Left renal pelvis (tissue), 4 donors: Measurements from ENCODE around the gene DPH6. TPM values are rescaled to one million over a fixed set of nuclear protein-coding genes. Genes with fewer than 3 reads are reported as not detected.
"Not testable (repeated sequence)": the region's sequence is repeated elsewhere in the genome, so short reads cannot be mapped to it uniquely, and the experiment has no call there.

Experiments used
- DNase-seq, 4 donors: peaks; one replicate each; pipeline ENCODE4 v3.0.0-alpha.2; 2013; ENCODE audit warnings: low read depth in 4 of 4, low spot score in 3 of 4
- polyA plus RNA-seq, 4 donors: library from polyadenylated mRNA; unstranded; fragments of 120-200 nt; gene quantifications; one replicate each; pipeline ENCODE4 v1.2.1, GENCODE V29; 2013; ENCODE audit not compliant: insufficient read length in 4 of 4

DPH6 gene
- polyA plus RNA-seq, 4 donors: 18.3 to 31.8 (median 20.5) TPM

DNA sequence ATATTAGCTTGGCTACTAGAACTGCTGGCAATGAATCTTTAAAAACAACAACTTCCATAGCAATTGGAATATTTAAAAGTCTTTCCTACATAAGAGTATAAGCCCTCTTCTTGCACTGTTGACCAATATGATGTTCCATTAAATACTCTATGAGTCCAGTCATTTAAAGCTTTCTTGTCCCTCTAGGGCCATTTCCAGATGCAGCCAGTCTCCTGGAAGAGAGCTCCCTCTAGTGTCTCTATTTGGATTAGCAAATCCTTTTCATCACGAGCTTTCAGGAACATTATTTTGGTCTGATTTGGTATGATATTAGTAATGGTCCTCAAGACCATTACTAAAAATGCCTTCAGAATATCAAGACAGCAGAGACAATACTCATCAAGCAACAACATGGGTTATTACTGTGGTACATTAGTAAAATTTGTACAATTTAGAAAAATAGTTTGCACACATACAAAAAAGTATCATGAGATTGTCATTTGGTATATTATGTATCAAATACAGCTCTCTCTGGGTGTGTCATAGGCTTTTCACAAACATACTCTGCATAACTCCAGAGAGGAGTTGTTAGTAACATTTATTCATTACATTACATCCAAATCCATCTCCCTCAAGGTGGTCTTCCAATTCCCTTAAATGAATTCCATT lies 101.3 kb downstream of the DPH6 start:
- no peak for DNase-seq

GRCh38 chr15:35443376-35443775 lies 102.6 kb downstream of the DPH6 start:
- no peak for DNase-seq

DNA sequence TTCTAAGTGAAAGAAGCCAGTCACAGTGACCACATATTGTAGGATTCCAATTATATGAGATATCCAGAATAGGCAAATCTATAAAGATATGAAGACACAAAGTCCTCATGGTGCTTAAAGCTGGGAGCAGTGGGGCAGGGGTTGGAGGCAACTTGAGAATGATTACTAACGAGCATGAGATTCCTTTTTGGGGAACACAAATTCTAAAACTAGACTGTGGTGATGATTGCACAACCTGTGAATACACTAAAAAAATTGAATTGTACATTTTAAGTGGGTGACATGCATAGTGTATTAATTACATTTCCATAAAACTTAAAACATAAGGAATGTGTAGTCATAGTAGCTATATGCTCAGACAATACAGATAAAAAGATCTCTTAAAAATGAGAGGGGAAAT lies 103.2 kb downstream of the DPH6 start:
- DNase-seq: no peak

DNA sequence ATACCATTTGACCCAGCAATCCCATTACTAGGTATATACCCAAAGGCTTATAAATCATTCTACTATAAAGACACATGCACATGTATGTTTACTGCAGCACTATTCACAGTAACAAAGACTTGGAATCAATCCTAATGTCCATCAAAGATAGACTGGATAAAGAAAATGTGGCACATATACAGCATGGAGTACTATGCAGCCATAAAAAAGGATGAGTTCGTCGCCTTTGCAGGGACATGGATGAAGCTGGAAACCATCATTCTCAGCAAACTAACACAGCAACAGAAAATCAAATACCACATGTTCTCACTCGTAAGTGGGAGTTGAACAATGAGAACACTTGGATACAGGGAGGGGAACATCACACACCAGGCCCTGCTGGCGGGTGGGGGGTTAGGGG lies 104.7 kb downstream of the DPH6 start:
- not testable (repeated sequence) for DNase-seq

DNA sequence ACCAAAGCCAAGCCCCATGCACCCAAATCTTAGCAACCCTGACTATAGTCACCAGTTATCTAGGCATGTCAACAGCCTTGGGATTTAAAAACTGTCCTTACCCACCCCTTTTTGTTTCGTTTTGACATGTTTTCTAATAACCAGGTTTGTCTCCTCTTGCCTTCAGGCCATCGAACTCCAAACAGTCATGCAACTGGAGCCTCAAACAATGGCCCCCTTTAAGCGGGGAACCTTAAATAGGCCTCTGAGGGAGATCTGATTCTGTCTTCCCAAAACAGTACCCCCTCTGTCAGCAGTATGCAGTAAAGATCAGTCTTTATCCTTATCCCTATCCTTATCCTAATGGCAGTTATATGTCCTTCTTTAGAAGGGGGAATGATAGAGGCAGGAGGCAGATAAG lies 105.7 kb downstream of the DPH6 start:
- no peak for DNase-seq

DNA sequence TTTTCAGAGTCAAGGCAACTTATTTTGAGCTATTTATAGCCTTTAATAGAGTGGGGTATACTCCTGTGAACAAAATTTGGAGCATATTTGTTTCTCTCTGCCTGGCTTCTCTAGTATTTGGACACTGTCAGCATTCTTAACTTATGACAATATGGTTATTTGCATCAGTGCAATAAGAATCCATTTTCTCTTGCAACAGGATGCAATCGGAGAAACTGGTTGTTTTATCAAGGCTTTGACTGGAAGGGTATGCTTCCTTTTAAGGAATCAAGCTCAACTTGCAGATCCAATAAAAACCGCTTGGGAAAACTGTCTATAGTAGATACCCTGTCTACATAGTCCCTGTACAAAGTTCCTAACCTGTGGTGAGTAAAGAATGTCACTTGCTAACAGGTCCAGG lies 106.7 kb downstream of the DPH6 start:
- DNase-seq: no peak

DNA sequence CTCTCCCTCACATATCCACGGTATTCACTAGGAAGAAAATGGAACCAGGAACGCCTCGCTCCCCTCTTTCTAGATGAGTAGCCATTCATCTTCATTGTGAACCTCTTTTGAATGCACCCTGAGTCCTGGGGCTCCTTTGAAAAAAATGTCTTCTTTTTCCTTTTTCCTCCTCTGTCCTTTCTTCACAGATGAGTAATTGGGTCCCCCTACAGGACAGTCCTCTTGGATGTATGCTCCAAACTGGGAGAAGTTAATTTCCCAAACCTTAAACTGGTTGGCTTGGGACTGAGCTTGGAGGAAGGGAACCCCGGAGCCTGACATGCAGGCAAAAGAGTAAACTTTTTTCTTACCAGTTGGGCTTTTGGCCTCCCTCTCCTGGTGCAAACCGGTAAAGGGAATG lies 108.8 kb downstream of the DPH6 start:
- no peak for DNase-seq

- DNase-seq: no peak
Measured at GRCh38 chr15:35436422-35436821, 109.5 kb downstream of the DPH6 start.

GRCh38 chr15:35431281-35431680 lies 114.7 kb downstream of the DPH6 start:
- DNase-seq: no peak

GRCh38 chr15:35430301-35430700 lies 115.7 kb downstream of the DPH6 start:
- DNase-seq: no peak

DNA sequence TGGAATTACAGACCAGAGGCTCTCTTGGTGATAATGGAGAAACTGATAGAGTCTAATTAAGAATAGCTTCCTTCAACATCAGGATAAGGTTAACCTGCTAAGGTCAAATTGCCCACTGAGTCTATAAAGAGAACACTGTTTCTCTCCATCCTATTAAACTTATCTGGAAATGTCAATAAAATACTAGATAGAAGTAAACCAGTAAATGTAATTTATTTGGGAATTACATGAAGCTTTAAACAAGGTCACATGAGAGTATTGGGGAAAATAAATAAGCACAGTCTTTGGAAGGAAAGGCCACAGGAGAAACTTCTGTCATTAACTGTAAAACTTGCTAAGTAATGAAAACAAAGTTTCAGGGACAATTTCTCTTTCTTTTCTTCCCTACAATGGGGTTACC lies 118.5 kb downstream of the DPH6 start:
- no peak for DNase-seq

DNA sequence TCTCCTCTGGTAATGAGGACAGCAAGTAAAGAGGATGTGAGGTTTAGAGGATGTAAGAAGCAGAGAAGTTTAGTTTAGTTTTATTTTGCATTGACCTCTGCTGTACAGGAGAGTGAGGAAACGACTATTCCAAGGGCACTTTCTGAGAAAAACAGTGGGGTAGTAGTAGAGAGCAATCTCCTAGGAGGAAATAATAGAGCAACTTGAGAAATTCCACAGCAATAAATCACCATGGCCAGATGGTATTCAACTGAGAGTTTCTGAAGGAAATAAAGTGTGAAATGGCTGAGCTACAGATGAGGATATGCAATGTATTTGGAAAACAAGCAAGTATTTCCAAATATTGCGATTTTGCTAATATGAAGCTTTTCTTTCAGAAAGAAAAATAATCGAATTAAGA lies 118.9 kb downstream of the DPH6 start:
- DNase-seq: no peak

- no peak for DNase-seq
Measured at GRCh38 chr15:35410775-35411174, 135.2 kb downstream of the DPH6 start.

DNA sequence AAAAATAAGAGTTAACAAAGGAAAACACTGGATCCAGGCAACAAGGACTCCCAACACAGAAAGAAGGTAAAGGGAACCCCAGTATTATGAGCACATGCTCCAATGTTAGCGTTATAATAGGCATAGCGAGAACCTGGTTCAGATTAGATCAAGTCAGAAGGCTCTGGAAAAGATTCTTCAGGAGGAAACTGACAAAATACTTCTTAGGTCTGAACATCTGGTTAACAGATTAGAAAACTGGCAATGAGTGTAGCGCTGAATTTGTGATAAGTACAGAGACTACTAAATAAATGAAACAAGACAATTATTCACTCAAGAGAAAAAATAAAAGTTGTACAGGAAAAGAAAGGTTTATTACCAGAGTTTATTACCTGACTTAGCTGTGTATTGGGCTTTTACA lies 146.1 kb downstream of the DPH6 start:
- no peak for DNase-seq

DNA sequence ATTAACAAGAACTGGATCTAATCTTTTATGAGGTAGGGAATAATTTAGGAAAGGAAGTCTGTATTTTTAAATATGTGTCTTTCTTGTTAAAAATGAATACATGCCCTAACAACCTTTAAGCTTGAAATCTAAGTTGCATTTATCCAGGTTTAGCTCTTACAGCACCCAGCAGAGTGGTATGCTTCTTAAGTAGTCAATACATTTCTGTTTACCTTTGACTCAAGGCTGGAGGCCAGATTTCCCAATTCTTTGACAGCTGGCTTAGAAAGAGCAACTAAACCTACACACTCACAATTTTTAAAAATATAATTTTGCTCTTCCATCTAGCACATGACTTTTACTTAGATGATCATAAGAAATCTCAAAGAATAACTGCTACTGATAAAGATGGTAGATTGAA lies 148.9 kb downstream of the DPH6 start:
- no peak for DNase-seq

- no peak for DNase-seq
Measured at GRCh38 chr15:35394416-35394815, 151.5 kb downstream of the DPH6 start.

DNA sequence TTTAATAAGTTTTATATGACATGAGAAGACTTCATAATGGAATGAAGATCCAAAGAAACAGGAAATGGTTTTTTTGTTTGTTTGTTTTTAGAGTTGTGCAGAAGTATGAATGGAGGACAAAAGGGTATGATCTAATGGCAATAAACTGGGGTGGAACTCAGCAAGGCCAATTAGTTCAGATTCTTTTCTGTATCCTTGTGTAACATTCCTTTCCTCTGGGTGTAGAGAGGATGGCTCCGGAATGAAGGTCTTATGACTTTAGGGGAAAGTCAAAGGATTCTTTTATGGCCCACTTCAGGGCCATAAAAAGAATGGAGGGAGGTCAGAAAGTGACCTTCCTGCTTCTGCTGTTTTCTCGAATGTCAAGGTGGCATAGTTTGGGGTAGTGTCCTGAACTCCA lies 152.6 kb downstream of the DPH6 start:
- no peak for DNase-seq

DNA sequence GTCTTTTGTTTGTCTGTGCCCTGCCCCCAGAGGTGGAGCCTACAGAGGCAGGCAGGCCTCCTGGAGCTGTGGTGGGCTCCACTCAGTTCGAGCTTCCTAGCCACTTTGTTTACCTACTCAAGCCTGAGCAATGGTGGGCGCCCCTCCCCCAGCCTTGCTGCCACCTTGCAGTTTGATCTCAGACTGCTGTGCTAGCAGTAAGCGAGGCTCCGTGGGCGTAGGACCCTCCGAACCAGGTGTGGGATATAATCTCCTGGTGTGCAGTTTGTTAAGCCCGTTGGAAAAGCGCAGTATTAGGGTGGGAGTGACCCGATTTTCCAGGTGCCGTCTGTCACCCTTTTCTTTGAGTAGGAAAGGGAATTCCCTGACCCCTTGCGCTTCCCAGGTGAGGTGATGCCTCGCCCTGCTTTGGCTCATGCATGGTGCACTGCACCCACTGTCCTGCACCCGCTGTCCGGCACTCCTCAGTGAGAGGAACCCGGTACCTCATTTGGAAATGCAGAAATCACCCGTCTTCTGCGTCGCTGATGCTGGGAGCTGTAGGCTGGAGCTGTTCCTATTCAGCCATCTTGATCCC lies 154.5 kb downstream of the DPH6 start:
- DNase-seq: not testable (repeated sequence)

- DNase-seq: no peak
Measured at GRCh38 chr15:35383506-35383905, 162.5 kb downstream of the DPH6 start.

DNA sequence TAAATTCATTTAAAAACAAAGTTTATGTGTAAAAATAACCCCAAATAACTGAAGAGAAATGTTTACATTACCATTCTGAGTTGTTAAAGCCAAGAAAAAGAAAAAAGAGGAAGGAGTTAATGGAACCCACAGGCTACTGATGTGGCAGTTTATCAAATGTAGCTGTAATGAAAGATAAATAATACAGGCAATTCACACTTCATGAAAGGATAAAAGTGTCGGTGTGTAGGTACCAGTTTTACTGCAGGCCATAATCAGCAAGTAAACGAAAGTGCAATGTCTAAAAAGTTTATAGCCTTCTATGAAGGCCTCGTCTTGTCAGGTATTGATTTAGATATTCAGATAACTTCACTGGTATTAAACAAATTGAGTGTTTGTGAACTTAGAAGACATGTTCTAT lies 164.6 kb downstream of the DPH6 start:
- no peak for DNase-seq

DNA sequence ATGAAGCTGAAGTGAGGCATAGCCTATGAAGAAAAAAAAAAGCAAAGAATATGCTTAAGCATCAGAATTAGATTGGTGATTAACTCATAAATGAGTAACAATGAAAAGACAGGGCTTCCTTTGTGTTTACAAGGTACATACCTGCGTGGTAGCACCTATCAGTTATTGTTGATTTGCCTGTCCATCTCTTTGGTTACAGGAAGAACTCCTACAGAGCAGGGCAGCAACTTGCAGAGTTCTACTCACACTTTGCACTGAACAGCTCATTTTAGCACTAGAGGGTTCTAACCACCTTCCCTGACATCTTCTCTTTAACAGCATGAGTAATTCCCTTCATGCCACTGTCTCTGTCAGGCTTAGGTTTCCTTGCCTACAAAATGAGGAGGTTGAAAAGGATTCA lies 166.0 kb downstream of the DPH6 start:
- no peak for DNase-seq

DNA sequence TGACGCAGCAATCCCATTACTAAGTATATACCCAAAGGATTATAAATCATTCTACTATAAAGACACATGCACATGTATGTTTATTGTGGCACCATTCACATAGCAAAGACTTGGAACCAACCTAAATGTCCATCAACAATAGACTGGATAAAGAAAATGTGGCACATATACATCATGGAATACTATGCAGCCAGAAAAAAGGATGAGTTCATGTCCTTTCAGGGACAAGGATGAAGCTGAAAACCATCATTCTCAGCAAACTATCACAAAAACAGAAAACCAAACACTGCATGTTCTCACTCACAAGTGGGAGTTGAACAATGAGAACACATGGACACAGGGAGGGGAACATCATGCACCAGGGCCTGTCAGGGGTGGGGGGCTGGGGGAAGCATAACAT lies 167.5 kb downstream of the DPH6 start:
- DNase-seq: not testable (repeated sequence)

GRCh38 chr15:35376707-35377106 lies 169.3 kb downstream of the DPH6 start:
- DNase-seq: no peak
